ENCODE data around the gene LOXL3. TPM values are rescaled to one million over a fixed set of nuclear protein-coding genes. Genes with fewer than 3 reads are reported as not detected.

The LOXL3 gene
- polyA plus RNA-seq, 1 donor from 2014 or later, result 20.1 TPM

GRCh38 chr2:74507926-74508520 lies 45.7 kb downstream of the LOXL3 start:
- TF ChIP-seq RAD21 (conservative IDR thresholded peaks at IDR 0.05) (no peak), REST (IDR thresholded peaks at IDR 0.05; ENCODE audit: borderline replicate concordance) (peak; percentile 76)
- H3K4me3 ChIP-seq (ENCODE audit: low read length), result peak overlapping the region; percentile 70
- peak overlapping the region; percentile 88 for H2AFZ ChIP-seq (ENCODE audit: low read depth, low read length)
- H3K9me2 ChIP-seq (ENCODE audit: insufficient read depth, low read length), result no peaks in the 10 kb centered on the region
- H3F3A ChIP-seq (ENCODE audit: insufficient read depth, low read length, poor library complexity, severe bottlenecking), result peaks cover 3% of the 10 kb centered on the region
- H4K20me1 ChIP-seq (ENCODE audit: insufficient read depth), result no peaks in the 10 kb centered on the region
- H3K9ac ChIP-seq (ENCODE audit: low read length), result peak overlapping the region; percentile 92
- H3K9me3 ChIP-seq (ENCODE audit: low read length), result no peaks in the 10 kb centered on the region
- H3K79me2 ChIP-seq (replicated peaks; ENCODE audit: insufficient read depth, low read length), result peaks cover 6% of the 10 kb centered on the region
- H3K27me3 ChIP-seq (ENCODE audit: insufficient read depth, low read depth, low read length), result peaks cover 75% of the 10 kb centered on the region
- H3K36me3 ChIP-seq (ENCODE audit: insufficient read depth, low read length), result peaks cover 7% of the 10 kb centered on the region
- peak overlapping the region; percentile 98 for H3K27ac ChIP-seq (ENCODE audit: low read length)
- H3K4me2 ChIP-seq (ENCODE audit: low read length), result peak overlapping the region; percentile 57

- TF ChIP-seq EP300 (conservative IDR thresholded peaks at IDR 0.05; ENCODE audit: poor library complexity, severe bottlenecking), result peak; percentile 72
- TF ChIP-seq RAD21 (conservative IDR thresholded peaks at IDR 0.05), result peak; percentile 59
- TF ChIP-seq REST (IDR thresholded peaks at IDR 0.05; ENCODE audit: borderline replicate concordance), result peak; percentile 16
- peak; percentile 91 for TF ChIP-seq TAF1 (IDR thresholded peaks at IDR 0.05; ENCODE audit: low read depth)
- TF ChIP-seq POLR2AphosphoS5 (IDR thresholded peaks at IDR 0.05), result peak; percentile 92
- peak; percentile 72 for TF ChIP-seq SMC3 (conservative IDR thresholded peaks at IDR 0.05; ENCODE audit: poor library complexity)
- peak; percentile 75 for TF ChIP-seq MXI1 (conservative IDR thresholded peaks at IDR 0.05; ENCODE audit: poor library complexity, severe bottlenecking)
- no peak for TF ChIP-seq EZH2 (IDR thresholded peaks at IDR 0.05; ENCODE audit: borderline replicate concordance, insufficient read depth, low read length, poor library complexity, severe bottlenecking)
- TF ChIP-seq, protein P1, sequence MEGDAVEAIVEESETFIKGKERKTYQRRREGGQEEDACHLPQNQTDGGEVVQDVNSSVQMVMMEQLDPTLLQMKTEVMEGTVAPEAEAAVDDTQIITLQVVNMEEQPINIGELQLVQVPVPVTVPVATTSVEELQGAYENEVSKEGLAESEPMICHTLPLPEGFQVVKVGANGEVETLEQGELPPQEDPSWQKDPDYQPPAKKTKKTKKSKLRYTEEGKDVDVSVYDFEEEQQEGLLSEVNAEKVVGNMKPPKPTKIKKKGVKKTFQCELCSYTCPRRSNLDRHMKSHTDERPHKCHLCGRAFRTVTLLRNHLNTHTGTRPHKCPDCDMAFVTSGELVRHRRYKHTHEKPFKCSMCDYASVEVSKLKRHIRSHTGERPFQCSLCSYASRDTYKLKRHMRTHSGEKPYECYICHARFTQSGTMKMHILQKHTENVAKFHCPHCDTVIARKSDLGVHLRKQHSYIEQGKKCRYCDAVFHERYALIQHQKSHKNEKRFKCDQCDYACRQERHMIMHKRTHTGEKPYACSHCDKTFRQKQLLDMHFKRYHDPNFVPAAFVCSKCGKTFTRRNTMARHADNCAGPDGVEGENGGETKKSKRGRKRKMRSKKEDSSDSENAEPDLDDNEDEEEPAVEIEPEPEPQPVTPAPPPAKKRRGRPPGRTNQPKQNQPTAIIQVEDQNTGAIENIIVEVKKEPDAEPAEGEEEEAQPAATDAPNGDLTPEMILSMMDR (IDR thresholded peaks at IDR 0.05; ENCODE audit: poor library complexity, severe bottlenecking), result peak; percentile 75
- no peaks in the 10 kb centered on the region for H3K9me2 ChIP-seq (ENCODE audit: insufficient read depth, low read length)
- H3F3A ChIP-seq (ENCODE audit: insufficient read depth, low read length, poor library complexity, severe bottlenecking), result peaks cover 3% of the 10 kb centered on the region
- H4K20me1 ChIP-seq (ENCODE audit: insufficient read depth), result no peaks in the 10 kb centered on the region
- H3K36me3 ChIP-seq (ENCODE audit: insufficient read depth, low read length), result peaks cover 7% of the 10 kb centered on the region
- H3K27ac ChIP-seq (ENCODE audit: low read length), result peak within 1 kb of the TSS; percentile 98
- H3K4me3 ChIP-seq (ENCODE audit: low read length), result peak within 1 kb of the TSS; percentile 70
- peak within 1 kb of the TSS; percentile 92 for H3K9ac ChIP-seq (ENCODE audit: low read length)
- no peaks in the 10 kb centered on the region for H3K9me3 ChIP-seq (ENCODE audit: low read length)
- peak within 1 kb of the TSS; percentile 91 for H3K4me2 ChIP-seq (ENCODE audit: low read length)
- peaks cover 76% of the 10 kb centered on the region for H3K27me3 ChIP-seq (ENCODE audit: insufficient read depth, low read depth, low read length)
- H3K79me2 ChIP-seq (replicated peaks; ENCODE audit: insufficient read depth, low read length), result peaks cover 6% of the 10 kb centered on the region
- H2AFZ ChIP-seq (ENCODE audit: low read depth, low read length), result peak within 1 kb of the TSS; percentile 88
Measured at GRCh38 chr2:74507145-74507925, 46.4 kb downstream of the LOXL3 start, which contains the start of gene PCGF1. Gene PCGF1 (minus strand): TSS chr2:74507695. CDS start chr2:74507668, 27 bp downstream.
